Panc1 (cell line): ENCODE results near the gene PIBF1. TPM values are rescaled to one million over a fixed set of nuclear protein-coding genes. Genes with fewer than 3 reads are reported as not detected.

ENCODE experiments used
- ATAC-seq: fragments of 200-7000 bp; cut with Tn5 transposase; 2 replicates; pipeline ENCODE4 v1.9.1; 2020; ENCODE audit warnings: mild to moderate bottlenecking, moderate library complexity
- BruUV-seq: library from RNA; stranded (reverse); fragments of 400-500 nt; replicated peaks from 2 replicates; lab custom pipeline; 2021; lab: Mats Ljungman, UMichigan
- CTCF ChIA-PET: fragments of 300-600 bp; sonication (Branson Sonifier 250); formaldehyde crosslinking; loops from one replicate; lab custom pipeline; 2022; ENCODE audit warnings: antibody characterized with exemption; lab: Charles Lee
- POLR2A ChIA-PET: fragments of 300-600 bp; sonication (Branson Sonifier 250); formaldehyde crosslinking; loops from one replicate; lab custom pipeline; 2022; ENCODE audit warnings: antibody characterized with exemption; lab: Charles Lee
- DNase-seq: peaks from one replicate; pipeline ENCODE4 v3.0.0-alpha.2; 2010; ENCODE audit warnings: low read depth, low spot score
- H3K27ac ChIP-seq: 2 replicates; pipeline ENCODE4 v1.5.1; 2011; ENCODE audit warnings: mild to moderate bottlenecking, low read length, inconsistent platforms
- H3K27me3 ChIP-seq: fragments of 200-500 bp; sonication (Bioruptor generic); 2 replicates; pipeline ENCODE4 v1.6.0; 2014; ENCODE audit warnings: low read length, inconsistent platforms; ENCODE audit not compliant: control insufficient read depth, insufficient read depth
- H3K36me3 ChIP-seq: fragments of 200-500 bp; sonication (Bioruptor generic); 2 replicates; pipeline ENCODE4 v1.5.1; 2014; ENCODE audit warnings: inconsistent platforms, mild to moderate bottlenecking, low read length, moderate library complexity; ENCODE audit not compliant: control insufficient read depth, insufficient read depth
- H3K4me1 ChIP-seq: 2 replicates; pipeline ENCODE4 v1.5.1; 2011; ENCODE audit warnings: inconsistent platforms, mild to moderate bottlenecking, low read length, moderate library complexity; ENCODE audit not compliant: control insufficient read depth, insufficient read depth
- H3K4me3 ChIP-seq, 2 experiments: 2 replicates each; pipeline ENCODE4 v1.5.1; 2011 to 2012; ENCODE audit warnings: low read depth in 2 of 2, low read length in 2 of 2, mild to moderate bottlenecking in 2 of 2, inconsistent platforms in 1 of 2, moderate library complexity in 1 of 2
- H3K9me3 ChIP-seq: fragments of 200-500 bp; sonication (Bioruptor generic); 2 replicates; pipeline ENCODE4 v1.5.1; 2014; ENCODE audit warnings: low read depth, mild to moderate bottlenecking, inconsistent platforms, low read length, moderate library complexity; ENCODE audit not compliant: control insufficient read depth, insufficient read depth
- CTCF ChIP-seq: fragments of 450-650 bp; IDR thresholded peaks from 2 replicates; pipeline ENCODE4 v1.5.1; 2017; ENCODE audit warnings: mild to moderate bottlenecking
- POLR2AphosphoS5 ChIP-seq: IDR thresholded peaks from 2 replicates; pipeline ENCODE4 v1.6.1; 2012; ENCODE audit warnings: mild to moderate bottlenecking, low read depth, low read length, moderate library complexity
- REST ChIP-seq, 2 experiments: IDR thresholded peaks; 2 replicates each; pipeline ENCODE4 v1.6.1; 2011 to 2012; ENCODE audit warnings: low read depth in 2 of 2, control low read depth in 1 of 2, low read length in 1 of 2, mild to moderate bottlenecking in 1 of 2, moderate library complexity in 1 of 2; ENCODE audit not compliant: insufficient read depth in 1 of 2
- SIN3A ChIP-seq: IDR thresholded peaks from 2 replicates; pipeline ENCODE4 v1.6.1; 2012; ENCODE audit warnings: low read depth, mild to moderate bottlenecking, low read length, moderate library complexity, borderline replicate concordance; ENCODE audit not compliant: insufficient read depth
- TCF7L2 ChIP-seq: IDR thresholded peaks from 2 replicates; pipeline ENCODE4 v1.6.1; 2011; ENCODE audit warnings: mild to moderate bottlenecking, low read depth, low read length, inconsistent platforms
- in situ Hi-C: cut with HindIII; loops from 2 replicates; pipeline ENCODE4 v1.10.0; 2016; ENCODE audit warnings: low sequenced_read_pairs, low pct_unique_long_range_greater_than_20kb
- intact Hi-C: fragments of 100-400 bp; cut with micrococcal nuclease; formaldehyde crosslinking; loops from one replicate; pipeline ENCODE4 v1.10.0; 2022; ENCODE audit not compliant: unreplicated experiment
- total RNA-seq: library from RNA; stranded (reverse); gene quantifications from one replicate; pipeline ENCODE4 v1.2.1, GENCODE V29; 2021; ENCODE audit not compliant: unreplicated experiment

PIBF1 gene
- total RNA-seq, 1 experiment from 2014 or later = 11.7 TPM

- H3K36me3 ChIP-seq = no peaks in the 10 kb centered on the region
- no TSS peak for BruUV-seq
- H3K4me1 ChIP-seq = no peaks in the 10 kb centered on the region
- POLR2A ChIA-PET = no interaction called here
- CTCF ChIA-PET = interaction anchor here (0.6 kb wide), 1 partner anchor 19 kb away, joined by 3 read pairs; no protein-coding TSS in a partner anchor
- no peaks in the 10 kb centered on the region for H3K9me3 ChIP-seq
- intact Hi-C loops (no loop called here), in situ Hi-C loops (no loop called here)
- no peak for DNase-seq
- H3K27ac ChIP-seq = no peak overlapping the region
- no peaks in the 10 kb centered on the region for H3K27me3 ChIP-seq
- TF ChIP-seq TCF7L2 = no peak
- no peak for TF ChIP-seq REST (IDR thresholded peaks at IDR 0.05; ENCODE audit: insufficient read depth in 1 of 2, low read depth in 2 of 2, low read length in 1 of 2)
- TF ChIP-seq SIN3A = no peak
- no peak for TF ChIP-seq POLR2AphosphoS5
- no peak for TF ChIP-seq CTCF
- no peak overlapping the region for H3K4me3 ChIP-seq
- ATAC-seq = no peak
Observed at GRCh38 chr13:73015805-73016204, 233.9 kb downstream of the PIBF1 start.

- Histone ChIP-seq H3K9me3 (no peaks in the 10 kb centered on the region), H3K27ac (no peak overlapping the region), H3K36me3 (no peaks in the 10 kb centered on the region), H3K4me3 (no peak overlapping the region), H3K27me3 (no peaks in the 10 kb centered on the region), H3K4me1 (no peaks in the 10 kb centered on the region)
- no TSS peak for BruUV-seq
- POLR2A ChIA-PET = interaction anchor here (0.6 kb wide), 1 partner anchor 12 kb away, joined by 12 read pairs; no protein-coding TSS in a partner anchor
- CTCF ChIA-PET = no interaction called here
- TF ChIP-seq TCF7L2 = no peak
- TF ChIP-seq POLR2AphosphoS5 = no peak
- no peak for TF ChIP-seq SIN3A
- TF ChIP-seq REST (IDR thresholded peaks at IDR 0.05; ENCODE audit: insufficient read depth in 1 of 2, low read depth in 2 of 2, low read length in 1 of 2) = no peak
- no peak for TF ChIP-seq CTCF
- in situ Hi-C loops (no loop called here), intact Hi-C loops (no loop called here)
- ATAC-seq (no peak), DNase-seq (no peak)
Observed at GRCh38 chr13:73018336-73018735, 236.4 kb downstream of the PIBF1 start.
